IPS-NIHi11 (cell line): Measurements from ENCODE around the gene MXD4.

Experiments used
- DNase-seq: peaks from one replicate; pipeline ENCODE4 v3.0.0; 2012; ENCODE audit warnings: mixed read lengths, low spot score

Gene MXD4

DNA sequence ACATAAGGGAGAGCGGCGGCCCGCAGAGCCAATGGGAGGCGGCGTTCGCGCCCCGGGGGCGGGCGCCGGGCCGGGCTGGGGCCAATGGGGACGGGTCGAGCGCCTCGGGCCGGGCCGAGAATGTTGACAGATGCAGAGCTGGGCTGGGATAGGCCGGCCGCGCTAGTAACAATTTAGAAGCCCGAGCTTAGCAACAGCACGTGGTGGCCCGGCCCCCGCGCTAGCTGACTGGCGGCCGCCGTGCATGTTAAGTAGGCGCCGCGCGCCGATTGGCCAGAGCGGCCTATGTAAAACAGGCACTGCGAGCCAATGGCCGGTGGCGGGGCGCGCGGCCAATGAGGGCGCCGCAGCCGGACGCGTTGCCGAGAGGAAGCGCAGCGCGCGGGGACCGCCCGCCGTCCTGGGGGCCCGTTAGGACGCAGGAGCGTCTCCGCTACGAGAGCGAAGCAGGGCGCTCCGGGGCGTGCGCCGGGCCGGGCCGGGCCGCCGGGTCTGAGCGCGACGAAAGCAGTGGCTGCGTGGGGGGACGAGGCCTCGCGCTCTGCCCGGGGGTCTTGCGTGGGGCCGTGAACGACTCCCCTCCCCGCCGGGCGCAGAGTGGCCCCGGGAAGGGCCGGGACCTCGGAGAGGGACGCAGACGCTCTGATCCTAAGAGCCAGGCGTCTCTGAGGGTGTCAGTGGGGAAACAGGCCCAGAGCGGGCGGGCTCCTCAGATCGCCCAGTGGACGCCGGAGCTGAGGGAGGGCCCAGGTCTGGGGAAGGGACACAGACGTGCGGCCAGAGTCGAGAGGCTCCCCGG lies 435 bp upstream of the MXD4 start:
- DNase-seq: peak; percentile 96

DNA sequence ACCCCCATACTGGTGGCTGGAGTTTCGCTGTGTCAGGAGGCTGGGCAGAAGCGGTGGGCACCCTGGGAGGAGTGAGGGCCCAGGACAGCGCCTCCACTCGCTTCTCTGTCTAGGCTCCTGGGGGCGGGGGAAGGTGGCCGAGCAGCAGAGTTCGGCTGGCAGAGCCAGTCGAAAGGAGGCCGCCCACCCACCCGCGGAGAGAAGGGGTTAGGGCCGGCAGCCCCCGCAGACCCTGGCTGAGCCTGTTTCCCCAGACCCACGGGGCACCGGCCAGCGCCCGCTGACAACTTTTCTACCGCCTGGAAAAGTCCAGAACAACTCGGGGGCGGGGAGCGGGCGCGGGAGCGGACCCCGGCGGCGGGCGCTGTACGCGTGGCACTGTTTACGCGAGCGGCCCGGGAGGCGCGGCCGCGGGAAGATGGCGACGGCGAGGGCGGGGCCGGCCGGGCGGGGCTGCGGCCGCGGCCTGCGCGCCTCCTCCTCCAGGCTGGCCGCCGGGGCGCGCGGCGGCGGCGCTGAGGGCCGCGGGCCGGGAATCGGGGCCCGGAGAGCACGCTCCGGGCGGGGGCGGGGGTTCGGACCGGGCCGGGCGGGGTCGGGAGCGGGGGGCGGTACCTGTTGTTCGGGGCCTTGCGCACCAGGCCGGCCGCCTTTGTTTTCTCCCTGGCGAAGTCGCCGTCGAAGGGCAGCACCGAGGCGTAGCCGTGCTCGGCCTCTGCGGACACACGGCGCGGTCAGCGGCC lies 628 bp downstream of the MXD4 start:
- DNase-seq: peak; percentile 86

DNA sequence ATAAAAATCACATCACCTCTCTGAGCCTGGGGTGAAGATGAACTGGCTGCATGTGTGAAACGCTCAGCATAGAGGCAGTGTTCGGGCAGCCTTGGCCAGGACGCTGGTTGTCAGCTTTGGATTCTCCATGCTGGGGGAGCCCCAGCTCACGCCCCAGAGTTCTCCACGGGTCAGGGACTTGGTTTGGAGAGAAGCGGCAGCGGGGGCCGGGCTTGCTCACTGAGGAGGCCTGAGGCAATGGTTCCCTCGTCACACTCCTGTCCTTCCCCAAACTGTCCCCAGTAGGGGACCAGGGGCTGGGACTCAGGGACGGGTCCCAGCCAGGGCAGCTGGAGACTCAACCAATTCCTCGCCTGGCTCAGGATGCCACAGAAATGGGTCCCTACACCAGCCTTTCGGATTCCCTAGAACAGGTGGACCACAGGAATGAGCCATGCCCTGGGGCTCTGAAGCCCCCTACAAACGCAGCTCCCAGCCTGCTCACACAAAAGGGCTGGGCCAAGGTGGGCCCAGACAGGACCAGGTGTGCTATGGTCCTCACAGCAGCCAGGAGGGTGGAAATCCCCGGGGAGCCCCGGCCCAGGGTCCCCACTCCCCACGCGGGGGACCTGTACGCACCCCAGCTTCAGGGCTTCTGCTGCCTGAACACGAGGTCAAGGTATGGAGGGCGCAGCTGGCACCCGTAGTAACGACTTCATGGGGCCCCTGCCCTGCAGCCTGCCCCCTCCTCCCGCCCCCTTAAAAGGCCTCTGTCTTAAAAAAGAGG lies 1.4 kb downstream of the MXD4 start:
- no peak for DNase-seq

DNA sequence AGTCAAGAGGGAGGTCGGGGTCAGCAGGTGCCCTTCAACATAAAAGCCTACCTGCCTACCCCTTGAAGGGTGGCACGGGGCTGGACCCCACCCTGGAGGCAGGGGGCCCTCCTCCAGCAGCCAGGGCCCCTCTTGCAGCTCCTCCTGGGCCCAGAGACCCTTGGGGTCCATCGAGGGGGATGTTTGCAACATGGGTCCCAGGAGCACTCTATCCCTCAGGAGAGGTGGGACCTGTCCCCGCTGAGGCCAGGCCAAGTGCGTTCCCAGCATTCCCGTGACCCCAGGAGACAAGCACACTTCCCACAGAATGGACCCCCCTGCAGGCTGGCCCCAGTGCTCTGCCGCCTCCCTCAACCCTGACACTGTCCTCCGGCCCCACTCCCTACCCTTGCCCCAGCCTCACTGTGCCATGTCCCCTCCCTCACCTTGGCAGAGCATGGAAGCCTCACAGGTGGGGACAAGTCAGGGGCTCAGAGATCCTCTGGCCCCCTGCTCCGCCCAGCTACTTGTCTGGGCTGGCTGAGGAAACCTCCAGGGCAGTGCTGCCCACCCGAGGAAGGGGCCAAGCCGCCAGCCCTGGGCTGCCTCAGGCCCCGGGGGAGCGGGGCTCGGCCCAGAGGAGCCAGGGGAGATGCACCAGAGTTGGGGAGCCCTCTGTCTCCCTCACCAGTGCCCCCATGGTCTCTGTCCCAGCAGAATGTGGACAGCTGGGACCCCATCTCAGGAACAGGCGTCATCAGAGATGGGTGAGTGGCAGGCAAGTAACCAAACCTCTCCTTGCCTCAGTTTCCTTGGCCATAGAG lies 2.2 kb downstream of the MXD4 start:
- DNase-seq: no peak

- no peak for DNase-seq
Observed at GRCh38 chr4:2259036-2259540, 2.8 kb downstream of the MXD4 start.

GRCh38 chr4:2258091-2259035 lies 3.5 kb downstream of the MXD4 start:
- DNase-seq: peak; percentile 1

DNA sequence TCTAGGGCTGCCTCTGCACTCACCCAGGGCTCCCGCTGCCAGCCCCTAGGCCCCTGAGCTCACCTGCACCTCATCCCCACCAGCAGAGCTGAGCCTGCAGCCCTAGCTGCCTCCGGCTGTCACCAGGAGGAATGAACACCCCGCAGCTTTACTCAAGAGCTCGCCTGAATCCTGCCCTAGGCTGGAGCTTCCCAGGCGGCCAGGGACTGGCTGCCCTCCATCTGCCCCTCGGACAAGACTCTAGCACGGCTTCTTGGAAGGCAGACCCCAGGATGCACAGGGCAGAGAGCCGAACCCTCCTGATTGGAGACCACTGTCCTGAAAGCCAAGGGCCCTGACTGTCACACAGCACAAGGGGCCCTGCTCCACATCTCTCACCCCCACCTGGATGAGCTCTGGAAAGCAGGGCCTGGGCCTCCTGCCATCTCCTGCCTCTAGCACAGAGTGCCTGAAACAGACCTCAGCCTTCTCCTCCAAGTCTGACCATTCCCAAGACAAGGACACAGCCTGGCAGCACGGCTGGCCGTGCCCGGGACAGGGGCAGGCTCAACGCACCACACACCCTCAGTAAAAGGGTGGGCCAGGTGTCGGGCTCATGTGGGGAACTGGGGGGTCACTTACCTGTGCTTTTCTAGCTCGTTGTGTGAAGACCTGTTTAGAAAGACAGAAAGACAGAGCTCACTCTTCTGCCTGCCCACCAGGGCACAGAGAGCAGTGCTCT lies 4.4 kb downstream of the MXD4 start:
- DNase-seq: peak; percentile 1

GRCh38 chr4:2256781-2257191 lies 5.1 kb downstream of the MXD4 start:
- DNase-seq: no peak

DNA sequence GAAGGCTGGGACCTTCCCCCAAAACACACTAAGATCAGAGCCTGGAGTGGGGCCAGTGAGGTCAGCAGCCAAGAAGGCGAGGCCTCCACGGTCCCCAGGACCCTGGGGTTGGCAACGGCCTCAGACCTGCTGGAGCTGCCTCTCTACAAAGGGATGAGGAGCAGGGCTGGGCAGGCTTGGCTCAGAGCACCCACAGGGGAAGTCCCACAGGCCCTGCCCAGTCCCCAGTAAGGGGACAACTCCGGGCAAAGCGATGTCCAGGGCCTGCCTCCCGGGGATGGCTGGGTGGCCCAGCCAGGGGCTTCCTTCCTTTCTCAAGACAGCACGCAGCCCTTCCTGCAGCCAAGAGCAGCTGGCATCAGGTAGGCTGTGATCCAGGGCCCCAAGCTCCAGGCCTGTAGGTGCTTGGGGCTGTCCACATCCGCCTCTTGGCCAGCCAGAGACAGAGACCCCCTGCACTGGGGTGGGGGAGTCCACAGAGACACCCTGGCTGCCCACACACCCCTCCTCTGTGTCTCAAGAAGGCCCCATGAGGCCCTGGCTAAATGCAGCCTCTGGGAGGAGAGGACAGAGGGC lies 5.7 kb downstream of the MXD4 start:
- peak; percentile 3 for DNase-seq

DNA sequence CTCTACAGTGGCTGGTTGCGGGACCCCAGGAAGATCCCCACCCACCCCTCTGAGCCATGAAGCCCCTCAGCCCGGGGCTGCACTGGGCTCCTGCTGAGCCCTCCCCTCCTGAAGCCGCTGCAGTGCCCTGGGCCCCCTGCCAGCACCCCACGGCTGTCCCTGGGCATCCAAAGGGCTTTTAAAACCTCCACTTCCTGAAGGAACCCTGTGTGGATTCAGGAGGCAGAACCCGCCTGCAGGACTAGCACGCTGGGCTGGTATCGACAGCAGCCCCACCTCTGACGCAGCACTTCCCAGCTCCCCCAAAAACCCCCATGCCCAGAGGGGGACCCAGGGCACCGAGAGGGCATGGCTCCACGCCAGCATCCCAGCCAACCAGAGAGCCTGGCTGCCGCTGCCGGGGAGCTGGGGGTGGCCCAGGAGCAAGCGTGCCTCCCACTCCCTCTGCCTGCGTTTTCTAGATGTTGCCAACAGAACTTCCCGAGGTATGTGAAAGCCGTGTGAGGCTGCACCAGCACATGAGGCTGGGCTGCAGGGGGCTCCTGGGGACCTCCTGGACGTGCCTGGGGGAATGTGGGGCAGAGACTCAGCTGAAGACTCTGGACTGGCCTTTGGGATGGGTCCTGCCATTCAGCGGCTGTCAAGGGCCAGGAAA lies 6.3 kb downstream of the MXD4 start:
- DNase-seq: peak; percentile 9

DNA sequence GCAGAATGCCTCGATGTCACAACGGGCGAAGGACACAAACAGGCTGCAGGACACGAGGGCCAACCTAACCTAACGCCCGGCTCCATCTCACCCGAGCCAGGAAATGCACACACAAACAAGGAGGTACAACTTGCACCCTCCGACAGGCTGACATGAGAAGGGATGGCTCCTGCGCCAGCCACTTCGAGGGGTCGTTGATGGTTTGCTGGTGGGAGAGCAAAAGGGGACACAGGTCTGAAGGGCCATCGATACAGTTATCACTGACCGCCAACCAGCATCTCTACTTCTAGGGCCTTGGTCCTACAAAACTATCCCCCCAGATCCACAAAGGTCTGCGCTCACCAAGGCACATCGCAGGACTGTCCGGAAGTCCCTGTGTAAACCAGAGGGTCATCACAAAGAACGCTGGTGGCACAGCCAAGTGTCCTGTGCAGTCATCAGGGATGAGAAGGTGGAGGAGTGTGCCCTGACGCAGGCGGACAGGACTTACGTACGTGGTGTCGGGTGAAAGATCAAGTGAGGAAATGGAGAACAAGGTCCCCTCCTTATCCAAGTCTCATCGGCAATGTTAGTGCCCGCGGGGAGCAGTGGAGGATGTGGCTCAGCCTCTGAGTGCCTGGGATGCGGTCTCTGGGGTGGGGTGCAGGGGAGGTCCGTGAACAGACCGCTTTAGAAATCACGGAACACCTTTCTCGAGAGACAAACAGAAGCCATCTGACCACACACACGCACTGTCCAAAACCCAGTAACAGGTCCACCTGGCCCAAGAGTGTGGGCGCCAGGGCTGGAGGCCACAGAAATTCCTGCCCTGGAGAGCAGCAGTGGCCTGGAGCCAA lies 7.0 kb downstream of the MXD4 start:
- peak; percentile 2 for DNase-seq

DNA sequence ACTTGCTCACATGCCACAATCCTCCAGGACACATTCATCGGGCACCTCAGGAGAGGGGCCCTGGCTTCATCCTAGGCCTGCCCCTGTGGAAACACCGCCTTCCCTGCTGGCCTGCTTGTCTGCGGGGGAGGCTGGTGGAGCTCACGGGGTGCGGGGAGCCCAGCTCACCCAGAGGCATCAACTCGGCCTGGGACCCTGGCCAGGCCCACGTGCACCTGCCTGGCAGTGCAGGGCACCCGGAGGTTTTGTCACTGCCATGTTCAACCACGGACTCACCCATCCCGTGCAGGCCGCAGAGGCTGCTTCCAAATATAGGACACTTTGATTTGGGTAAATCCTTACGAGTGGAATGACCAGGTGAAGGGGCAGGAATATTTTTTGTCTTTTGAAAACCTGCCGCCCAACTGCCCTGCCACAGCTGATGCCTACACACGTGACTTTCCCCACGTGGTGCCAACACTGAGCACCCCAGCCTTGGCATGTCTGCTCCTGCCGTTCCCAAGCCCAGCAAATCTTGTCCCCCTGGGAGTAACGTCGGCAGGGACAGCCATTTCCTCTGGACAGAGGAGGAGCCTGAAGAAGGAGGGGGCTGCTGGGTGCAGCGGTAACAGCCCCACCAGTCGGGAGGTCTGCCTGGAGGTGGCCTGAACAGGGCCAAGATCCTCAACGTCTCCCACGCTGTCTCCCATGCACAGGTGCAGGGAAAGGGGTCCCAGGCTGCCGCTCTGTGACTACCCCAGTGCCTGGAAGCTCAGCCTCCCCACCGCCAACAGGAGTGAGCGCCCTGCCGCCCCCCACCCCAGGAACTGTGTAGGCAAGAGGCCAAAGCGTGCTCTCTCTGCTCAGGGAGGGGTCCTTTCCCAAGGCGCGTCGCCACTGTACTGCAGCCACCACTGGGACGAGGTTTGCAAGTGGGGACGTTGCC lies 8.5 kb downstream of the MXD4 start:
- DNase-seq: peak; percentile 6

- peak; percentile 11 for DNase-seq
Observed at GRCh38 chr4:2252530-2253091, 9.3 kb downstream of the MXD4 start.

DNA sequence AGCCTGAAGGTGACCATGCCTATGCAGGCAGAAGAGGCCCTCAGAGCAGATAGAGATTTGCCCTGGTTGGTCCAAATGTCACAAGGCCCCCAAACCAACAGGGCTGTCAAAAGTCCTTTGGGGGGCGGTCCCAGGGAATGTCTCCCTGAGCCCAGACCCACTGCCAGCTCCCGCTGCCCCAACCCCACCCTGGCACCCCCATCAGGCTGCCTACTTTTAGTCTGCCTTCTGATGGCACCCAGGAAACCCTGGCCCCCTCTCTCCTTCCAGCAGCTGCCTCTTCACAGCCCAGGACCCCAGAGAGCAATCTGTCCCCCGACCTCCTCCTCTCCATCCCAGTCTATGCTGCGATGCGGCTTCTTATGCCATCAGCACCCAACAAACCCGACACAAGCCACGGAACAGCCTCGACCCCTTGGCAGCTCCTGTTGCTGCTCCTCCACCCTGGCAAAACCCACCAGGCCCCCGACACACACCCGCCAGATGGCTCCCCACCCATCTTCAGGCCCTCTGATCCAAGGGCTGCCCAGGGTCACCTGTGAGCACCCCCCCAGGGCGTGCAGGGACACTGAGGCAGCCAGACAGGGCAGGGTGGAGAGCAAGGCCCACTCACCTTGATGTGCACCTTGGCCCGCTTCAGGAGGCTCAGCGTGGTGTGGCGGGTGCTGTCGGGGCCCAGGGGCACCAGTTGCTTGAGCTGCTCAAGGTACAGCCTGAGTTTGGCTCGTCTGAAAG lies 9.9 kb downstream of the MXD4 start:
- peak; percentile 5 for DNase-seq

DNA sequence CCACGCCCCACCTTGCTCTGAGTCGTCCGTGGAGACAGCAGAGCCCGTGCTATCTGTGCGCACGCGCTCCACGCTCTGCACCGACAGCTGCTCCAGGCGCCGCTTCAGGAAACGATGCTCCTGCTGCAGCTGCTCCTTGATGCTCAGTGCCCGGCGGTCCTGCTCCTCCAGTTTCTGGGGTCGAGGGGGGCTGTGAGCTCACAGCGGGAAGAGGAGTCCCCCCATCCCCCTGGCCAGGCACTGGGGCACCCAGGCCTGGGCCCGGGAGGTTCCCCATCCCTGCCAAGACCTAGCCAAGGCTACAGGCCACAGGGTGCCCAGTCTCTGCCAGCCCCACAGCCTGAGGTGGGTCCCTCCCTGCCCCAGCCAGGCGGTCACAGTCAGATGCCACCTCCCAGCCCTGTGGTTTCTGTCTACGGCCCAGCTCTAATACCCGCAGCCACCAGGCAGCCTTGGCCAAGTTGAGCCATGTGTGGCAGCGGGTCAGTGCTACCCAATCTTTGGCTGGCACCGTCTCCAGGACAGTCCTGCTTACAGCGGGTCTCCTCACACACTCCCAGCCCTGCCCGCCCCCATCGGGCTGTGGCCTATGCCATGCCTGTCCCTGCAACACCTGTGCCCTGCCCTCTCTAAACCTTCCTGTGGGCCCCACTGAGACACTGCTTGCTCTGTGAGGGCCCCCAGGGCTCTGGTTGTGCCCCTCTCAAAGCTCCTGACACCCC lies 10.7 kb downstream of the MXD4 start:
- DNase-seq: peak; percentile 10
